Uterine smooth muscle cell (primary cell): ENCODE measurements around the gene DNAH10. TPM values are rescaled to one million over a fixed set of nuclear protein-coding genes. Genes with fewer than 3 reads are reported as not detected.

Experiments
- total RNA-seq: library from RNA; depleted of rRNA; stranded (reverse); fragments of >200 nt; gene quantifications from 2 replicates; pipeline ENCODE4 v1.2.3, GENCODE V29; 2014

Gene DNAH10
- 0.33 and 0.62 TPM in 2 replicates for total RNA-seq

GRCh38 chr12:123761841-123762714, at the start of gene DNAH10:
Gene DNAH10, plus strand, starts transcription at chr12:123762301. Its CDS starts 36 bp downstream, at chr12:123762337.

GRCh38 chr12:123972457-123973401, 210.6 kb downstream of the DNAH10 start, which contains the start of the genes CCDC92 and ZNF664:
Gene CCDC92, minus strand, starts transcription at chr12:123972831. Its CDS starts 28,526 bp downstream, at chr12:123944305.
Gene ZNF664, plus strand, starts transcription at chr12:123973215. Its CDS starts 38,930 bp downstream, at chr12:124012145.

Other genes with a start within 250 kb of the DNAH10 start
- 7.9 and 12.4 TPM in 2 replicates for gene RILPL1, start 228.6 kb upstream of the DNAH10 start, total RNA-seq
- gene TMED2, start 177.7 kb upstream of the DNAH10 start, total RNA-seq: 571 and 583 TPM in 2 replicates
- 24.2 and 24.6 TPM in 2 replicates for gene DDX55, start 160.2 kb upstream of the DNAH10 start, total RNA-seq
- gene EIF2B1, start 128.6 kb upstream of the DNAH10 start, total RNA-seq: 57.9 and 124 TPM in 2 replicates
- gene GTF2H3, start 128.5 kb upstream of the DNAH10 start, total RNA-seq: 44.7 and 69.1 TPM in 2 replicates
- 12.7 and 13.6 TPM in 2 replicates for gene TCTN2, start 91.2 kb upstream of the DNAH10 start, total RNA-seq
- gene ATP6V0A2, start 49.9 kb upstream of the DNAH10 start, total RNA-seq: 21.5 and 30.0 TPM in 2 replicates
- 10.7 and 12.9 TPM in 2 replicates for gene CCDC92, start 210.5 kb downstream of the DNAH10 start, total RNA-seq
- 31.0 and 39.2 TPM in 2 replicates for gene ZNF664, start 210.9 kb downstream of the DNAH10 start, total RNA-seq